Activated CD8-positive, alpha-beta T cell treated with anti-CD3 and anti-CD28 coated beads, Interleukin-2, amount 10 ng/mL, durations not matched to agents 7 days and 5 days (primary cell): Measurements from ENCODE around the gene RAD51B. TPM values are rescaled to one million over a fixed set of nuclear protein-coding genes. Genes with fewer than 3 reads are reported as not detected.

Experiments
- ATAC-seq: fragments of 150-1000 bp; cut with Tn5 transposase; one replicate; pipeline ENCODE4 v1.10.0; 2021; ENCODE audit warnings: moderate library complexity
- CTCF ChIA-PET: fragments of 350-600 bp; sonication (Branson Sonifier 250); formaldehyde crosslinking; loops from one replicate; lab custom pipeline; 2021; ENCODE audit warnings: antibody characterized with exemption; lab: Charles Lee
- POLR2A ChIA-PET: fragments of 350-600 bp; sonication (Branson Sonifier 250); formaldehyde crosslinking; loops from one replicate; lab custom pipeline; 2021; ENCODE audit warnings: antibody characterized with exemption; lab: Charles Lee
- DNase-seq: peaks from one replicate; pipeline ENCODE4 v3.0.0-alpha.2; 2020
- H3K27ac Mint-ChIP-seq: one replicate; pipeline ENCODE4 v1.8.0; 2021; ENCODE audit warnings: mild to moderate bottlenecking, mixed read lengths
- H3K27me3 Mint-ChIP-seq: one replicate; pipeline ENCODE4 v1.8.0; 2021; ENCODE audit warnings: low read depth, mixed read lengths
- H3K36me3 Mint-ChIP-seq: one replicate; pipeline ENCODE4 v1.8.0; 2021; ENCODE audit warnings: low read depth, mixed read lengths
- H3K4me1 Mint-ChIP-seq: one replicate; pipeline ENCODE4 v1.8.0; 2021; ENCODE audit warnings: low read depth, mixed read lengths
- H3K4me3 Mint-ChIP-seq: one replicate; pipeline ENCODE4 v1.8.0; 2021; ENCODE audit warnings: mild to moderate bottlenecking, mixed read lengths
- H3K9me3 Mint-ChIP-seq: one replicate; pipeline ENCODE4 v1.8.0; 2022; ENCODE audit warnings: mixed read lengths; ENCODE audit not compliant: insufficient read depth
- total RNA-seq, 2 experiments: library from RNA; stranded (reverse); gene quantifications; one replicate each; pipeline ENCODE4 v1.2.3, GENCODE V29; 2021

RAD51B gene
- total RNA-seq, 2 experiments from 2014 or later = 34.1 to 38.8 TPM

DNA sequence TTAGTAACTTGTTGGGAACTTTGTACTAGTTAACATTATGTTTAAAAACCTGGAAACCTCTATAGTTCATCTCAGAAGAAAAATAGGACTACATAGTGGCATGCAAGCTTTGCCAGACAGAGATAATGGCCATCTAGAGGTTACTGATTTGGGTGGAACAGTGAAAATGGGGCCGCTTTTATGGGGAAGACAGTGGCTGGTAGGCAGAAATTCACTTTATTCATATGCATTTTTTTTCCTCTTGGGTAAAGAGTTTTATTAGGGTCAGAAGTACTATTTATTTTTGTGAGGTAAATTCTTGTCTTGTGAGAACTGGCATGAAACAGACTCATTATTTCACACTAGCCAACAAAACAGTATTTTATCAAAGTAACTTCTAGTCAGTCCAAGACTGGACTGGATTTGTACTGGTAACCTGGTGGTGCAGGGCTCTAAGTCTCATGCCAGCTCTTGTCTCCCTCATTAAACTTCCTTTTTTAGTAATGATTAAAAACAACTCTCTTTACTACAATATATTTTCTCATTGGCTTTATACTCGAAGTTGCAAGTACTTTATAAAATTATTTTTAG is 345.8 kb downstream of the RAD51B start:
- Mint-ChIP-seq H3K27me3 (peaks cover 2% of the 10 kb centered on the region), H3K36me3 (no peaks in the 10 kb centered on the region), H3K27ac (no peak overlapping the region), H3K4me3 (no peak overlapping the region), H3K4me1 (no peaks in the 10 kb centered on the region), H3K9me3 (no peaks in the 10 kb centered on the region)
- POLR2A ChIA-PET = interaction anchor here (0.9 kb wide), 1 partner anchor 631 kb away, joined by 3 read pairs; no protein-coding TSS in a partner anchor
- CTCF ChIA-PET = no interaction called here
- no peak for ATAC-seq
- DNase-seq = no peak

GRCh38 chr14:68166731-68167382 is 347.3 kb downstream of the RAD51B start:
- CTCF ChIA-PET = no interaction called here
- no peak overlapping the region for H3K4me3 Mint-ChIP-seq
- H3K36me3 Mint-ChIP-seq = peaks cover under 1% of the 10 kb centered on the region

GRCh38 chr14:68167383-68168087 is 348.0 kb downstream of the RAD51B start:
- peaks cover 4% of the 10 kb centered on the region for H3K36me3 Mint-ChIP-seq
- H3K4me1 Mint-ChIP-seq = no peaks in the 10 kb centered on the region
- peaks cover 2% of the 10 kb centered on the region for H3K27me3 Mint-ChIP-seq
- DNase-seq = no peak
- H3K9me3 Mint-ChIP-seq = no peaks in the 10 kb centered on the region
- H3K4me3 Mint-ChIP-seq = no peak overlapping the region
- no peak for ATAC-seq
- no peak overlapping the region for H3K27ac Mint-ChIP-seq
- CTCF ChIA-PET = no interaction called here
- POLR2A ChIA-PET = no interaction called here

More at GRCh38 chr14:68166731-68167382, 347.3 kb downstream of the RAD51B start:
- no peak for DNase-seq
- no peak for ATAC-seq
- peaks cover 2% of the 10 kb centered on the region for H3K27me3 Mint-ChIP-seq
- no peak overlapping the region for H3K27ac Mint-ChIP-seq
- no peaks in the 10 kb centered on the region for H3K9me3 Mint-ChIP-seq
- POLR2A ChIA-PET = no interaction called here
- no peaks in the 10 kb centered on the region for H3K4me1 Mint-ChIP-seq

- Mint-ChIP-seq H3K9me3 (no peaks in the 10 kb centered on the region), H3K36me3 (peaks cover 4% of the 10 kb centered on the region), H3K27me3 (peaks cover 2% of the 10 kb centered on the region), H3K27ac (no peak overlapping the region), H3K4me3 (no peak overlapping the region), H3K4me1 (no peaks in the 10 kb centered on the region)
- ChIA-PET POLR2A (no interaction called here), CTCF (no interaction called here)
- ATAC-seq = no peak
- DNase-seq = no peak
Measured at GRCh38 chr14:68168460-68169109, 349.0 kb downstream of the RAD51B start.

GRCh38 chr14:68172216-68172615 is 352.6 kb downstream of the RAD51B start:
- ChIA-PET POLR2A (interaction anchor here (0.7 kb wide), 1 partner anchor 1219 kb away, joined by 3 read pairs; no protein-coding TSS in a partner anchor), CTCF (no interaction called here)
- Mint-ChIP-seq H3K9me3 (no peaks in the 10 kb centered on the region), H3K27ac (no peak overlapping the region), H3K27me3 (no peaks in the 10 kb centered on the region), H3K4me1 (no peaks in the 10 kb centered on the region), H3K36me3 (peaks cover 4% of the 10 kb centered on the region), H3K4me3 (no peak overlapping the region)
- DNase-seq (no peak), ATAC-seq (no peak)

DNA sequence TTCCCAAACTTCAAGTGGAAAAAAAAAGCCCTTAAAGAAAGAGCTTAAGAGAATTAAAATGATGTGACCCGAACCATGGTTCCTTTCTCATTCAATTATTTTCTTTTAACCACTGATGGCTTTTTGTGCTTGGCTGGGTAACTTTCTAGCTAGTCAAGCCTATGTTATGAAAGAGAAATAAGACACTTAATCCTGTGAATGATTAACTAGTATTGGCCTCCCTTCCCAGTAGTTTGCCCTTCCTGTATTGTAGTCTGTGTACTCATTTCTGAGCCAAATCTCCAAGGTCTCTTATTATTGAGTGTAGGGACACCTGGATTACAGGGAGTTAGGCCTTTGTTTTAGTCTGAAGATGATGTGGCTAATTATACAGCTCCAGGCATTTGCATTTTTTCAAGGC is 353.0 kb downstream of the RAD51B start:
- POLR2A ChIA-PET = interaction anchor here (0.7 kb wide), 1 partner anchor 1219 kb away, joined by 3 read pairs; no protein-coding TSS in a partner anchor
- Mint-ChIP-seq H3K36me3 (peaks cover 4% of the 10 kb centered on the region), H3K4me1 (no peaks in the 10 kb centered on the region), H3K27ac (no peak overlapping the region), H3K4me3 (no peak overlapping the region), H3K27me3 (no peaks in the 10 kb centered on the region), H3K9me3 (no peaks in the 10 kb centered on the region)
- ATAC-seq (no peak), DNase-seq (no peak)
- CTCF ChIA-PET = no interaction called here

GRCh38 chr14:68173227-68173972 is 353.8 kb downstream of the RAD51B start:
- no peak overlapping the region for H3K27ac Mint-ChIP-seq
- ChIA-PET CTCF (no interaction called here), POLR2A (no interaction called here)
- ATAC-seq (no peak), DNase-seq (no peak)
- no peaks in the 10 kb centered on the region for H3K4me1 Mint-ChIP-seq
- no peak overlapping the region for H3K4me3 Mint-ChIP-seq
- H3K27me3 Mint-ChIP-seq = no peaks in the 10 kb centered on the region
- H3K36me3 Mint-ChIP-seq = peaks cover 4% of the 10 kb centered on the region
- H3K9me3 Mint-ChIP-seq = no peaks in the 10 kb centered on the region

GRCh38 chr14:68174446-68174845 is 354.9 kb downstream of the RAD51B start:
- no peak overlapping the region for H3K4me3 Mint-ChIP-seq
- H3K9me3 Mint-ChIP-seq = no peaks in the 10 kb centered on the region
- H3K4me1 Mint-ChIP-seq = no peaks in the 10 kb centered on the region
- ChIA-PET POLR2A (no interaction called here), CTCF (no interaction called here)
- H3K36me3 Mint-ChIP-seq = peaks cover 4% of the 10 kb centered on the region
- ATAC-seq = no peak
- no peak for DNase-seq
- no peak overlapping the region for H3K27ac Mint-ChIP-seq
- no peaks in the 10 kb centered on the region for H3K27me3 Mint-ChIP-seq

DNA sequence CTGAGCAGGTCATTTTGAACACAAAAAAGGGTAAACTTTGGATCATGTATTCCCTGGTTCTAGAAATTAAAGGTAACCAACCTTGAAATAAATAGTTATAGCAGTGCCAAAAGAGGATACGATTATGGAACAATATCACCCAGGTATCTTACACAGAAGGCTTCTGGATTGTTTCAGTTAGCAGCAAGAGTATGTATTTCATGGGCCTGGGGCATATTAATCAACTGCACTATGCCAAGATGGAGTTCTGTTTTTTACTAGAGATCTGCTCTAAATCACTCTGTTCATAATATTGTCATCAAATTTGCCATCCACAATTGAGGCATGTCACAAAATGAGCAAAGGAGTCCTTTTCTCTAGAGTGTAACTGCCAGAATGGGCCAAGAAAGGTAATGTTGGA is 357.1 kb downstream of the RAD51B start:
- ATAC-seq (no peak), DNase-seq (no peak)
- H3K36me3 Mint-ChIP-seq = peaks cover 4% of the 10 kb centered on the region
- H3K9me3 Mint-ChIP-seq = no peaks in the 10 kb centered on the region
- ChIA-PET POLR2A (no interaction called here), CTCF (no interaction called here)
- H3K27ac Mint-ChIP-seq = no peak overlapping the region
- H3K27me3 Mint-ChIP-seq = no peaks in the 10 kb centered on the region
- peaks cover 10% of the 10 kb centered on the region for H3K4me1 Mint-ChIP-seq
- H3K4me3 Mint-ChIP-seq = no peak overlapping the region

DNA sequence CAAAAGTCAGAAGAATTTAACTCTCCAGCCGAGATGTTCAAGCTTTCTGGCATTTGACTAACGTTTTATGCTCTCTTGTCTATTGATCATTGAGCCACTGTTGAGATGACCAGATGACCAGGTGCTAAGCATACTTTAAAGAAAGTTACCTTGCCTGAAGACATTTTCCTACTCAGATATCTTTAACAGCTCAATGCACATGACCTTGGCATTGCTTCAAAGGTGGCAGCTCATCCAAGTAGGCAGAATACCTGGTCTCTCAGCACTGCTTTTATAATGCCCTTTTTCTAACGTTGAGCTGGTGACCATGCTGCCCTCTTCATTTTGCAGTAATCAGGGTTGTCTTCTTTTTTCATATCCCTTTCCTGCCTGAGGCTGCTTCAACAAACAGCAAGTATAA is 358.1 kb downstream of the RAD51B start:
- DNase-seq (no peak), ATAC-seq (no peak)
- no peaks in the 10 kb centered on the region for H3K27me3 Mint-ChIP-seq
- H3K9me3 Mint-ChIP-seq = no peaks in the 10 kb centered on the region
- no peaks in the 10 kb centered on the region for H3K36me3 Mint-ChIP-seq
- H3K27ac Mint-ChIP-seq = no peak overlapping the region
- H3K4me3 Mint-ChIP-seq = no peak overlapping the region
- ChIA-PET CTCF (no interaction called here), POLR2A (interaction anchor here (0.6 kb wide), 1 partner anchor 103 kb away, joined by 3 read pairs; no protein-coding TSS in a partner anchor)
- peaks cover 21% of the 10 kb centered on the region for H3K4me1 Mint-ChIP-seq

- Mint-ChIP-seq H3K27ac (no peak overlapping the region), H3K4me1 (peaks cover 26% of the 10 kb centered on the region), H3K27me3 (no peaks in the 10 kb centered on the region), H3K4me3 (no peak overlapping the region), H3K36me3 (peaks cover under 1% of the 10 kb centered on the region), H3K9me3 (no peaks in the 10 kb centered on the region)
- DNase-seq (no peak), ATAC-seq (no peak)
- ChIA-PET POLR2A (no interaction called here), CTCF (no interaction called here)
Measured at GRCh38 chr14:68178282-68178681, 358.7 kb downstream of the RAD51B start.
